NCI-H510A (cell line): Measurements from ENCODE around the gene FAR2.
"Not testable (repeated sequence)": the region's sequence is repeated elsewhere in the genome, so short reads cannot be mapped to it uniquely, and the experiment has no call there.

Experiments used
- DNase-seq: peaks from one replicate; lab custom pipeline; 2025; lab: John Stamatoyannopoulos, UW

Gene FAR2

DNA sequence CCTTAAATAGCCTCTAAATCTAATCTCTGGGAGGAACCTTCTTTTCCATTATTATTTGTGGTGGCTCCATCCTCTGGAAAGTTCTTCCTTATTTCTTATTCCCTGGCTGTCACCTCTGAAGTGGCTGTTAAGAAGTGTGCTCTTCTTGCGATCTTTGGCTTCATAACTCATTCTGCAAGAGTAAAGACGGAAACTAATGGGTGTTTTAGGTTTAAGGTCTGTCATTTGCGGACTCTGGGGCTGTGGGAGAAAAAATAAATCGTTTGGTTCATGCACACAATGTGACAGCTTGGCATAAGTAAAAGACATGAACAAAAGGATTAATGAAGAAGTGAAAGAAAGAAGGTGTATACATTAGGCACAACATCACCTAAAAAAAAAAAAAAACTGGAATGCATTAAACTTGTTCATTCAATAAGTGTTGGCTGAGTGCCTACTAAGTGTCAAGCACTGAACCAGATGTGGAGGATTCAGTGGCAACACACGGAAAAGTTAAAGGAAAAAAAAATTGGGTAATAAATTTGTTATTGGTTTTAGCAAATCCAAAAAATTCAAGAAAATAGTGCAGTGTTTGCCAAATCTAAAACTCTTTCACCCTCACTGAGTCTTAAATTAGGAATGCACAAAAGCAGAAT lies 132.4 kb downstream of the FAR2 start:
- no peak for DNase-seq

DNA sequence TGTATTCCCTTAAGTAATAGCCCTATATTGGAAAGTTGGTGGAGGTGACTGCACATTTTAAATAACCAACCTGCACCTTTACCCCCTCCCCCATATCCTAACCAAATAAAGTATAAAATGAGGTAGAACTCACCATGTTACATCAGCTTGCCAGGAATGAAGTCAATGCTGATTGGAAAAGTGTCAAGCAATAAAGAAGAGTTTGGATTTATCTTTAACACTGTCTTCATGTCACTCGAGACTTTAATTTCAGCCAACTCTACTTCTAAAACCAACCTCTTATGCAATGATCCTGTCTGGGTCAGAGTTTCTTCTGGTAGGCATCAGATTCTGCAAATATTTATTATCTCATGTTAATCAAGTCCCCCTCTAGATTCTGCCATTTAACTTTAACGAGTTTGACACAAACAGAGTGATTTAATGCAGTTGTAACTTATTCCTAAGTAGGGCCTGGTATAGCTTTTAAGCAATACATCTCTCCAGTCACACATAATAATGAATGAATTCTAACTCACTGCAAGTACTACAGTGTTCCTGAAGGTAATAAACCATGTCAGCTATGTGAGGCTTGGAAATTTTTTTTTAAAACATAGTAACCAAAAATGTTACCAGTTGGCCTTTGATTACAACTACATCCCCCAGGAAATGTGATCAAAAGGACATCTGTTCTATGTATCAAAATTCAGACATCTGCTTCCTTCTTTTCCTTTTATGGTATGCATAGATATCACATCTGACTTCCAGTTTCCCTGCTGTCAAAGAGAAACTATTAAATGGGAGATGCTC lies 133.1 kb downstream of the FAR2 start:
- DNase-seq: no peak

DNA sequence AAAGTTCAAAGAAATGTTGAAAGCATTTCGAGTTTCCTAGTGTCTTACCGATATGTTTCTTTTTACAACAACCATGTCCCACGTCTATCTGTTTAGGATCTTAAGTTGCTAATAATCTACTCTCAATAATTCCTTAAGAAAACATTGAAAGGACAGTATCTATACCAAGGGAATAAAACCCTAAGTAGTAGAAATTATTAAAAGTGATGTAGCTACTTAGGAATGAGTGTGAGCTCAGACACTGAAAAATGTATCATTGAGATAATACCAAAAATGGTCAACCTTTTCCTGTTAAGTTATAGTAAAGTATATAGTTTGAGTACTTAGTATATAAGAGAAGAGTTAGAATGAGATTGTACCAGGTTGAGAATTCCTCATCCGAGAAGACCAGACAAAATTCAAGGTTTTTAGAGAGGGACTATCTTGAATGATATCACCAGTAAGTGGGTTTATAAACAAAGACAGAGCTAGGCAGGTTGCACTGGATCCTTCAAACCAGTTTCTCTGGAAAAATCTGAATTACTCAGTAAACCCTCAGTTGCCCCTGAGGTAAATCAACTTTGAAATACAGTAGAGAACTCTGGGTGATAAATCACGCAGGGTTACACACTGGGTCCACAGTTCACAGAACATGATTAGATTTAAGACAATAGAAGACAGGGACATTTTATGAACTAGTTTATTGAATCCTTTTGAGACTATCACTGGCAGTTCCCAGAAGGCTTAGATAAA lies 135.1 kb downstream of the FAR2 start:
- DNase-seq: no peak

DNA sequence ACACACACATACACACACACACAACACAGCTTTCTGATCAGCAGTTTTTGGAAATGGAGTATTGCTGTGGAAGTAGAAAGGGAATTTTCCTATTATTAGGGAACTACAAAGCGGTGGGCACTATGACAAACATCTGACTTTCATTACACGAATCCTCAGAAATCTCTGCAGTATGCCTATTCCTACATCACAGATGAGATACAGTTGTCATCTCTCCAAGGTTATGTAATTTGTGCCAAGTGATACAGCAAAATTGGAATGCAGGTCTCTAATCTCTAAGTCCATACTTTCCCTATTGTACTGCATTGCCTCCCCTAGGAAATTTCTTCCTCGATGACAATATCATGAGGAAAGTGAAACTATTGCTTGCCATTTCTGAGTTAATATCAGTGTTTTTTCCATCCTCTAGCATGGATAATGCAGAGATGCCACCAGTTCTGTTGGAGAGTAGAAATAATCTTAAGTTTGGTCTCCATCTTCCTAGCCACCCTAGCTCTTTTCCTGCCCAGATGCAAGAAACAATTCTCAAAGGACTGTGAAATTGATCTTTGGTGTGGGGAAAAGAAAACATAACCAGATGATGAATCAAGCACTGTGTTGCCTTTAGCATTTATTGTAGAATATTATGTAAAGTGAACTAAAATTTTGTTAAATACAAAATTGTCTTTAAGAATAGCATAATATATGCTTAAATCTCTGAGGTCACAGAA lies 137.2 kb downstream of the FAR2 start:
- no peak for DNase-seq

DNA sequence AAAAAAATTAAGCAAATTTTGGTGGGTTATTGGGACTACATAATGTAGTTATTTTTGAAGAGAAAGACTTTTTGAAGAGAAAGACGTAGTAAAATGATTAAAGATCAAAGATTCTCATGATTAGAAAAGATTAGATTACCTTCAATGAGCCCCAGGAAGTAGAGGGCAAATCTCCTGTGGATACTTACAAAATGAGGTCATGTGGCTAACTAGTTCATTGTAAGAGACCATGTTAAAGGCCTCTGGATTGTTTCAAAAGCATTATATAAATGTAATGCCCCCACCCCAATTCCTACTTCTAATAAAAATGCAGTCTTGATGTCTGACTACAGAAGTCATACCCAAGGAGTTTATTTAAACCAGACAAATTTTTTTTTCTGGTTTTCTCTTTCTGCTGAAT lies 138.5 kb downstream of the FAR2 start:
- DNase-seq: no peak

DNA sequence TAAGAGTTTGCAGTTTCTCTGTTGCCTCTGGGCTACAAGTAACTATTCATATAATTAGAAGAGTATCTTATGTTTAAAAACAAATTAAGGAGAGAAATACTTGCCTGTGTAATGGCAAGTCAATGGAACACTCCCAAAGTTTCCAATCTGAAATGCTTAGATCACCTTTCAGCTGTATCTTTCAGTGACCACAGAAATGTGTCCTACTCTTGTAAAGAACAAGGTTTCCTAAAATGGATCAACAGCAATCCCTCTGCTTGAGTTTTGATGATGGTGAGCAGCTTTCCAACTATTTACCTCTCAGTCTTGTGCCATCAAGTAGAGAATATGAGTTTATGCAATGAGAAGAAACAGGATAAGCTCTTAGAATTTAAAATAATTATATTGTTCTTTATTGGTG lies 139.0 kb downstream of the FAR2 start:
- no peak for DNase-seq

DNA sequence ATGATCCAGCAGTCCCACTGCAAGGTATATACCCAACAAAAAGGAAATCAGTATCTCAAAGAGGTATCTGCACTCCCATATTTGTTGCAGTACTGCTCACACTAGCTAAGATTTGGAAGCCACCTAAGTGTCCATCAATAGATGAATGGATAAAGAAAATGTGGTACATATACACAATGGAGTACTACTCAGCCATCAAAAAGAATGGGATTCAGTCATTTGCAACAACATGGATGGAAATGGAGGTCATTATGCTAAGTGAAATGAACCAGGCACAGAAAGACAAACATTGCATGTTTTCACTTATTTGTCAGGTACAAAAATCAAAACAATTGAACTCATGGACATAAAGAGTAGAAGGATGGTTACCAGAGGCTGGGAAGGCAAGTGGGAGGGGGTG lies 141.4 kb downstream of the FAR2 start:
- not testable (repeated sequence) for DNase-seq

DNA sequence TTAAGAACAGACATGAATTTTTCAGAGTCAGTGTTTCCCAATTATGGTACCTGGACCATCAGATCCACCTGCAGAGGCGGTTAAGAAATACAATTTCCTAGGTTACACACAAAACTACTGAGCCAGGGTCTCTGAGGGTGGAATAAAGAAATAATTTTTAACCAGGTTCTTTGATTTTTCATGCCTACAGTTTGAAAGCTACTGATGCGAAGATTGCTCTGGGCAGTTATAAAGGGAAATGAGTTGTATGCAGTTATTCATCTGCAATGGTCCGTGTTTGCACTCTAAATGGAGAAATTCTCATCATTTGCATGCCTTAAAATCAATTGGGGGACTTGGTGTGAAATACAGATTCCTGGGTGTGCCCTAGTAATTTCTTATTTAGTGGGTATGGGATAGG lies 142.1 kb downstream of the FAR2 start:
- DNase-seq: no peak

DNA sequence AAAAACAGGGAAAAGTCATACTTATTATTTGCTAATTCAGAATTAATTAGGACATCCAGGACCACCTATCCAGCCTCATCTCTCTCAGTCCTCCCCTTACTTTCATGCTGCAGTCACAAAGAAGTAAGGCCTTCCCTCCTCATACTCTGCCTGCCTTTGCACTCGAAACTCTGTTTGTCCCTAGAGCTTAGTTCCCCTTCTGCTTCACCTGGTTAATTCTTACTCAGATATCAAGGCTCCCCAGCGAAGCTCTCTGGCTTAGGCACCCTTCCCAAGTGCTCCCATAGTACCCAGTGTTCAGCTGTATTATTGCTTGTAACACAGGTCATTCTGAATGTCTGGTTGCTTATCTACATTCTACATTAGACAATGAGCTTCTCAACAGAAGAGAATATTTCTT lies 150.6 kb downstream of the FAR2 start:
- no peak for DNase-seq

DNA sequence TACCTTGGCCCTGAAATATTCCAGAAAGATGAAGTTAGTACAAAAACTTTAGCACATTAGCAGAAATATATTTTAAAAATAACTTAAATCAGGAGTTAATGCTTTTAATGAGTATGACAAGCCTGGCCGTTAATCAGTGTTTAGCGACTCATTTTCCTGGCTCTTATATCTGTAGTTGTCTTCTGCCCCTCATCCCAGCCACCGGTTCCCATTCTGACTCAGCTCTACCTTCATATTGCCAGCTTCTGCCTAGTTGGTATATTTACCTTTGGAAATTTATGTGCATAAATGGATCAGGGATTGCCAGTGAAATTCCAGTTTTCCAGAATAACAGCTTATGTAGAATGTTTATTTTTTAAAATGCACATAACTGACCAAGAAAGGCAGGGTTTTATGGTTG lies 152.0 kb downstream of the FAR2 start:
- no peak for DNase-seq

DNA sequence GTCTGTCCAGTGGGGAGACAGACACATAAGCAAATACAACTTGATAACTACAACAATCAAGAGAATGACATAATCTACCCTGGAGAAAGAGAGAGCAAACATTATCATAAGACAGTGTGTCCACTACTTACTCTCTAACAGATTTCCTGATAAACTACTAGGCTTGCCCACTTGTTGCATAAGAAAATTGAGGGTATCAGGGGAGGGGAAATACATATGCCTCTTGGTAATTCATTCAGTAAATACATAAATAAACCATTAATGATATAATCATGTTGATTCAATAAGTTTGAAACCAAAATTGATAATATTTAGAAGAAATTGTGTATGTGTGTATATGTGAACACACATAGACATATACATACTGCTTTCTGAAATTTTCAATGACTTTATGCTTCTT lies 155.3 kb downstream of the FAR2 start:
- no peak for DNase-seq

DNA sequence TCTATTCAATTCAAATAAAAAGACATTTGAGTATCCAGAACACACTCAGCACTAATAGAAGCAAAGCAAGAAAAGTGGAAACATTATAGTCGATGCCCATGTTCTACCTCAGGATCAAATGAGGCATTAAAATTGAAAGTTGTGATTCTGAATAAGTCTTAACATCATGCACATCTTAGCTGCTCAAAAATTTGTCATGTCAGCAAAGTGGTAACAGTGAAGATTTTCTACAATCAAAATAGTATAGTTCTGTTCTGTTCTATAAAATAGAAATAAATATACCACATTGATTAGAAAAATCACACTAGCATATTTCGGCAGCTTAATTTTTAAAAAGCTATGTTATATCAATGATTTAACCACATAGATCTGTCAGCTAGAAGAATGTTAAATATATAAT lies 157.2 kb downstream of the FAR2 start:
- DNase-seq: no peak

DNA sequence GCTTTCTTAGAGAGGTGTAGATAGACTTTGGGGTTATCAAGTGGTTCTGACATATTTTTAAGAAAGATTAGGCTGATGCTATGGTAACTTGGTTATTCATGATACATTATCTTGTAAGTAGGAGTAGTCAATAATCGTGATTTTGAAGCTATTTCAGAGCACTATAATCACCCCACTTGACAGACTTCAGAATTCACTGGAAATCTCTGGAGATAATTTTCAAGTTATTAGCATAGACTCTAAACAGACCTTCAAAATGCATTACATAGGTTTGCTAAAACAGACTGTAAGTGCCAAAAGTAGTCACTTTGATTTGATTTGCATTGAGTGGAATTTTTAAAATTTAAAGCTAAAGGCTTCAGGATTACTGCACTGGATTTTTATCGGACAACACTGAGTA lies 157.6 kb downstream of the FAR2 start:
- no peak for DNase-seq

DNA sequence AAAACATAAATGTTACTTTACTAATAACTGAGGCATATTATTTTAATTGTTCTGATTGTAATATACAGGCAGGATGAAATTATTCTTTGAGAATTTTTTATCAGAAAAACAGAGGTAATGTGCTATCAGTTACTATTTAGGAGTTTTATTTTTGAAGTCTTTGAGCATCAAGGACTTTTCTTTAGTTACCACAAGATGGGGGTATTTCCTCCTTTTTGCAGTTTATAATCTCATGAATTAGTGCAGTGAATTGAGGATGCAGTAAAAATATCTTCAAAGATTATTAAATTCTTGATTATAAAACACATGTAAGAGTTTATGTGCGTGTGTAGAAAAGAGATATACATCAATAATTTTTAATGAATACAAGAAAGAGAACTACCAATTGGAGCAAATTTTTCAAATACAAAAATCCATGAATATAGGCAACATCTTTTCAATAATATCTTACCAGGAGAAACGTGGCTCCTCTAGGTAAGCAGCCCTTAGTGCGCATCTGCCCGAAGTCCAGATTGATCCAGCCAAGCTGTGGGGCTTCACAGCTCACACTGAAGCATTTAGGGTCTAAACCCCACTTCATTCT lies 160.3 kb downstream of the FAR2 start:
- DNase-seq: no peak

DNA sequence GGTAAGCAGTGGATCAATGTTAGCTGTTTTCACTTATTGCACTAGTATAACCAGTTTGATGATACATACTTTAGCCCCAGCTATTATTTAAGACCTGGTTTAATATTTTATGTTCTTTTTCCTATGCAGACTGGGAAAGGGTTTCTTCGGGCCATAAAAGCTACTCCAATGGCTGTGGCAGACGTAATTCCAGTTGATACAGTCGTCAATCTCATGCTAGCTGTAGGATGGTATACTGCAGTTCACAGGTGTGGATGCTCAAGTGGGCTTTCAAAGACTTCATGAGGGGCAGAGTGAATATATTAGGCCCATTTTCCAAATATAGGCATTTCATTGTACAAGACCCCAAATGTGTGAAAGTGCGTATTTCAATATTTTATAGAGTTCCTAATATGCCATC lies 161.8 kb downstream of the FAR2 start:
- DNase-seq: no peak

DNA sequence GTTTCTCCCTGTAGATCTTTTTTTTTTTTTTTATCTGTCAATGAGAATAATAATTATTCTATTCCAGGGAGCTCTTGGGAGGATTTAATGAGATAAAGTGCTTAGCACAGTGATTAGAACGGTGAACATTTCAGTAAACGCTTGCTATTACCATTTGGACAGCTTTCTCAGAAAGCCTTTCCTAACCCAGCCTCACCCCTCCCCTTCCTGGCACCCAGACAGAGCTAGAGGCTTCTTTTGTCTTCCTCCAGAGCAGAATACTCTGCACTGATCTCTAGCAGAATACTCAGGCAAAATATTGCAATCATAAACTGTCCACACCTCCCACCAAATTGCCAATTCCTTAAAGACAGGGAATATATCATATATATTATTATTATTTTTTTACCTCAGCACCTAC lies 165.3 kb downstream of the FAR2 start:
- DNase-seq: no peak

DNA sequence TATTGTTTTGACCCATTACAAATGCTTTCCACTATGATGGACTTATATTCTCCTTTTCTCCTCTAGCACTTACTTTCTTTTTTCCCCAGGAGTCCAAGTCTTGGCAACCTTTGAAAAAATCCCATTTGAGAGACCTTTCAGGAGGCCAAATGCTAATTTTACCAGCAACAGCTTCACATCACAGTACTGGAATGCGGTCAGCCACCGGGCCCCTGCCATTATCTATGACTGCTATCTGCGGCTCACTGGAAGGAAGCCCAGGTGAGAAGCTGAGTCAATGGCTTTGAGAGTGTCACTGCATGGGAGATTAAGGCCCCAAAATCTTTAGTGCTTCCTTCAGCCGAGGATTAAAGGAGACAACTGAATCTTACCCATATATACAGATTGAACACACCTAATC lies 167.7 kb downstream of the FAR2 start:
- DNase-seq: no peak

DNA sequence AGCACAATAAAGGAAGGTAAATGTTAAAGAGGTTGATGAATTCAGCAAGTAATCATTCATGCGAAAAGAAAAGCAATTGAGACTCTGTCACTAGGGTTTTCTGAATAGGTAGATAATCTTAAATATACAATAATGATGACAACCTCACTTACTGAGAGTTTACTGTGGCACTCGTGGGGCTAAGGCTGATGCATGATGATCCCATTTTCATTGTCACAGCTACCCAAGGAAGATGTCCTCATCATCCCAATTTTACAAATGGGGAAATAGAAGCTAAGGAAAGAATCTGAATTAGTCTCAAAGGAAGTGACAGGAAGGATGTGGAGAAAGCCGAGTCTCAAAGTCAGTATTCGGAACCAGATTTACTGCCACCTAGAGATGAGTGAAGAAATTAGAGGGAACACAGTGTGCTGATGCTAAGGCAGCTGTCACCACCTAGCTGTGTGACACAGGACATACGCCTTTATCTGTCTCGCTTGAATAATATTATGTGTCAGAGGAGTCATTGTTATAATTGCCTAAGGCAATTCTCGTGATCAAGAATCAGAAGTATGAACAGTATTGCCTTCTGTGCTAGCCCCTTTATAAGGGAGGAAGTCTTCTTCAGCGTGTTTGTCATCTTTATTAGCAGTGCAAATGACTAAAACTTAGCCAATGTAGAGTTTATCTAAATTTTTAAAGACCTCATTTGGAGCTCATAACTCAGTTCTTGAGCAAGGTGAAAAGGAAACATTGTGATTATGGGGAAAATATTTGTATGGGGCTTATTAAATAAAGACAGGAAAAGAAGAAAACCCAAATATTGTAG lies 168.7 kb downstream of the FAR2 start:
- peak; percentile 1 for DNase-seq

DNA sequence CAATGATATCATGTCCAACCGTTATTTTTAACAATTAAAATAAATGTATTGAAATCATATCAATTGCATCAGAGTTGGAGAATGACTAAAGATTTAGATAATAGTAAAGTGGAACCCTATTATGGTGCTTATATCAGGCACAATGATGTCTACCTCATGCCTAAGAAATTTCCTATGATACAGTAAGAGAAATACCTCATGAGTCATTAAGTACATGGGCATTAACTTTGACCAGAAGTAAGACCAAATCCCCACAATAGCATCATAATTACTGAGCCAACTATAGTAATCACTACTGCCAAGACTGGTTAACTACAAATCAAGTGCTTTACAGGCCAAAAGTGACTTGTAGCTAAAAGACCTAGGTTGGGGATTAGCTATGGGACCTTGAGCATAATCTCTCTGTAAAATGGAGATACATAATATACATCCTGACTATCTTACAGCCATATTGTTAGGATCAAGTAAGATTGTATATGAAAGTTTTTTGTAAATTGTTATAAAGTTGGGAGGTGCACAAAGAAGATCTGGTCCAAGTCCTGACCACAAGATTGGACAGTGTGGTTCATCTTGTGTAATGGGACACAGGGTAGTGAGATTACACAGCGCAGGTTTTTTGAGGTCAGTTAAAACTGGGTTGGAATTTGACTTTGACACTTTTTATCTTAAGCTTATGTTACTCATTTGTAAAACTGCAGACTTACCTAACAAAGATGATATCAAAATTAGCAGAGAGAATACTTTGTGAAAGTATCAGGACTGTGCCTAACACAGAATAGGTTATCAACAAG lies 171.4 kb downstream of the FAR2 start:
- DNase-seq: no peak

DNA sequence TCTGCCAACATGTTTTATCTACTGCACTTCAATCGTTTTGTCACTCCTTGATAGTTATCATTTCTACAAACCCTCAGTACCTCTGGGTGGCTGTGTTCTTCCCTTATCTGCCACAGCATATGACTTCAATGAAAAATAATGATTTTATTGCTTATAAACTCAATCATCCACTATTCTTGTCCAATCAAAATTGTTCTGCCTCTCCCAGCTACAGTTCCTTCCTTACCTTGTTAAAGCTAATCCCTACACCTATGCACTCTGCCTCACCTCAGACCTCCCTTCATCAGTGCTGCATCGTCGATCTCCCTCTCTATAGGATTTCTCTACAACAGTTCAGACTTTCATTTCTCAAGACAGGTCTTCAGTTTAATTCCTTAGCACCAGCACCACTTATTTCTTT lies 173.1 kb downstream of the FAR2 start:
- DNase-seq: no peak

DNA sequence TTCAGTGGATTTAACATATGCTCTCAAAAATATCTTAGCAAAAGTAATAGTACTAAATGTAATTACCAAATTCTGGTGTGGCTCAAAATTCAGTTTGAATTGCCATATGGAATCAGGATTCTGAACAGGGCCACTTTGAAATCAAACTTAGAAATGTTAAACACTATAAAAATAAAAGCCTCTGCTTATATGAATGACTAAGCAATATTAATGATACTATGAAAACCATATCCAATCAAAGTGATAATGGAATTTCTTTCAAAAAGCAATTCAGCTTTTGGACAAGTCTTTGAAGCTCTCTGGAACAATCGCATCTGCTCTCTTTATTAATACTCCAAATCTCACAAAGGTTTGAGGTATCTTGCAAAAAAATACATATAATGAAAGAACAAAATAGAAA lies 180.3 kb downstream of the FAR2 start:
- DNase-seq: no peak
